ENCODE data around the gene GAGE10.

DNA sequence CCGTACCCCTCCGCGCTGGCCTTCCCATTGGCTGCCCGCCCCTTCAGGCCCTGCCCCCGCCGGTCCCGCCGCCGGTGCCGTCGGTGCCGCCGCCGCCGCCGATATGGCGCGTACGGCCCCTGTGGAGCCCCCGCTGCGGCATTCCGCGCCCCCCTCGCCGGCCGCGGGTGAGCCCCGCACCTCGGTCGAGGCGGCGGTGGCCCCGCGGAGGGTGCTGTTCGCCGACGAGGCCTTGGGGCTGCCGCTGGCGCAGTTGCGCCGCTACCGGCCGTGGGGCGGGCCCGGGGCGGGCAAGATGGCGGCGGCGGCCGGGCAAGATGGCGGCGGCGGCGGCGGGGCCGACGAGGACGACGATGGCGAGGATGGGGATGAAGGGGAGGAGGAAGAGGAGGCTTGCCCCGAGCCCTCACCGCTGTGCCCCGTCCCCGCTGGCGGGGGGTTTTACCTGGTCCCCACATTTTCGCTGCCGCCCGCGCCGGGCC lies 33.6 kb upstream of the GAGE10 start, which contains the start of gene PPP1R3F:
- TF ChIP-seq SUZ12 (IDR thresholded peaks at IDR 0.05; ENCODE audit: extremely low read depth, insufficient read depth, insufficient read length) (no peak), ZNF274 (IDR thresholded peaks at IDR 0.05; ENCODE audit: low read depth, low read length) (no peak), YY1 (IDR thresholded peaks at IDR 0.05; ENCODE audit: insufficient read depth, insufficient read length) (peak; percentile 58)
